Neural progenitor cell (in vitro differentiated cells): Measurements from ENCODE around the gene MOGAT1.

Source experiments
- CTCF ChIP-seq: fragments of 200-600 bp; sonication (generic); IDR thresholded peaks from 2 replicates; pipeline ENCODE4 v1.5.1; 2017; ENCODE audit warnings: antibody characterized with exemption, mild to moderate bottlenecking
- EZH2 ChIP-seq: fragments of 200-600 bp; sonication (generic); IDR thresholded peaks from 2 replicates; pipeline ENCODE4 v1.6.1; 2017; ENCODE audit warnings: antibody characterized with exemption, mild to moderate bottlenecking, moderate library complexity
- EZH2phosphoT487 ChIP-seq: fragments of 200-600 bp; sonication (generic); IDR thresholded peaks from 2 replicates; pipeline ENCODE4 v1.6.1; 2017; ENCODE audit warnings: antibody characterized with exemption

GRCh38 chr2:222698276-222698675 lies 26.8 kb downstream of the MOGAT1 start:
- no peak for TF ChIP-seq CTCF
- no peak for TF ChIP-seq EZH2phosphoT487
- no peak for TF ChIP-seq EZH2
